Measurements from ENCODE around the gene KCNQ1.
A peak's percentile ranks its signal among the peaks of the same experiment; 100 is the strongest.

The KCNQ1 gene

GRCh38 chr11:2780850-2781407, 336.1 kb downstream of the KCNQ1 start:
- no peaks in the 10 kb centered on the region for H3K27me3 ChIP-seq (ENCODE audit: control insufficient read depth in 1 of 2, insufficient read depth in 2 of 2, low read length in 2 of 2)
- H3K9me3 ChIP-seq (ENCODE audit: control insufficient read depth in 2 of 2, low read length in 2 of 2): no peaks in the 10 kb centered on the region
- H3K9ac ChIP-seq (ENCODE audit: low read length in 2 of 2): no peak overlapping the region
- peaks cover 42% of the 10 kb centered on the region for H3K4me1 ChIP-seq (ENCODE audit: control insufficient read depth, insufficient read depth, low read length)
- H3K27ac ChIP-seq (ENCODE audit: low read length): peak overlapping the region; percentile 75
- no peak overlapping the region for H3K4me3 ChIP-seq (ENCODE audit: low read length in 2 of 2)
- H3K36me3 ChIP-seq (ENCODE audit: control insufficient read depth in 2 of 2, insufficient read depth in 2 of 2, low read length in 2 of 2): no peaks in the 10 kb centered on the region

GRCh38 chr11:2781408-2782274, 336.8 kb downstream of the KCNQ1 start:
- H3K36me3 ChIP-seq (ENCODE audit: control insufficient read depth in 2 of 2, insufficient read depth in 2 of 2, low read length in 2 of 2): no peaks in the 10 kb centered on the region
- no peak overlapping the region for H3K9ac ChIP-seq (ENCODE audit: low read length in 2 of 2)
- H3K9me3 ChIP-seq (ENCODE audit: control insufficient read depth in 2 of 2, low read length in 2 of 2): no peaks in the 10 kb centered on the region
- peaks cover 42% of the 10 kb centered on the region for H3K4me1 ChIP-seq (ENCODE audit: control insufficient read depth, insufficient read depth, low read length)
- no peaks in the 10 kb centered on the region for H3K27me3 ChIP-seq (ENCODE audit: control insufficient read depth in 1 of 2, insufficient read depth in 2 of 2, low read length in 2 of 2)
- peak overlapping the region; percentile 75 for H3K27ac ChIP-seq (ENCODE audit: low read length)
- no peak overlapping the region for H3K4me3 ChIP-seq (ENCODE audit: low read length in 2 of 2)

- H3K9ac ChIP-seq (ENCODE audit: low read length in 2 of 2): no peak overlapping the region
- no peaks in the 10 kb centered on the region for H3K9me3 ChIP-seq (ENCODE audit: control insufficient read depth in 2 of 2, low read length in 2 of 2)
- H3K4me1 ChIP-seq (ENCODE audit: control insufficient read depth, insufficient read depth, low read length): peaks cover 38% of the 10 kb centered on the region
- no peaks in the 10 kb centered on the region for H3K36me3 ChIP-seq (ENCODE audit: control insufficient read depth in 2 of 2, insufficient read depth in 2 of 2, low read length in 2 of 2)
- H3K27me3 ChIP-seq (ENCODE audit: control insufficient read depth in 1 of 2, insufficient read depth in 2 of 2, low read length in 2 of 2): no peaks in the 10 kb centered on the region
- H3K4me3 ChIP-seq (ENCODE audit: low read length in 2 of 2): no peak overlapping the region
- no peak overlapping the region for H3K27ac ChIP-seq (ENCODE audit: low read length)
These were observed 338.0 kb downstream of the KCNQ1 start for GRCh38 chr11:2782769-2783168.

GRCh38 chr11:2783536-2784082, 338.8 kb downstream of the KCNQ1 start:
- H3K27ac ChIP-seq (ENCODE audit: low read length): no peak overlapping the region
- no peaks in the 10 kb centered on the region for H3K9me3 ChIP-seq (ENCODE audit: control insufficient read depth in 2 of 2, low read length in 2 of 2)
- no peak overlapping the region for H3K9ac ChIP-seq (ENCODE audit: low read length in 2 of 2)
- no peak overlapping the region for H3K4me3 ChIP-seq (ENCODE audit: low read length in 2 of 2)
- no peaks in the 10 kb centered on the region for H3K36me3 ChIP-seq (ENCODE audit: control insufficient read depth in 2 of 2, insufficient read depth in 2 of 2, low read length in 2 of 2)
- peaks cover 33% of the 10 kb centered on the region for H3K4me1 ChIP-seq (ENCODE audit: control insufficient read depth, insufficient read depth, low read length)
- H3K27me3 ChIP-seq (ENCODE audit: control insufficient read depth in 1 of 2, insufficient read depth in 2 of 2, low read length in 2 of 2): no peaks in the 10 kb centered on the region

GRCh38 chr11:2787816-2788167, 343.0 kb downstream of the KCNQ1 start:
- no peaks in the 10 kb centered on the region for H3K36me3 ChIP-seq (ENCODE audit: control insufficient read depth in 2 of 2, insufficient read depth in 2 of 2, low read length in 2 of 2)
- H3K4me1 ChIP-seq (ENCODE audit: control insufficient read depth, insufficient read depth, low read length): peaks cover 20% of the 10 kb centered on the region
- no peak overlapping the region for H3K4me3 ChIP-seq (ENCODE audit: low read length in 2 of 2)
- no peak overlapping the region for H3K9ac ChIP-seq (ENCODE audit: low read length in 2 of 2)
- no peak overlapping the region for H3K27ac ChIP-seq (ENCODE audit: low read length)
- H3K9me3 ChIP-seq (ENCODE audit: control insufficient read depth in 2 of 2, low read length in 2 of 2): no peaks in the 10 kb centered on the region
- H3K27me3 ChIP-seq (ENCODE audit: control insufficient read depth in 1 of 2, insufficient read depth in 2 of 2, low read length in 2 of 2): no peaks in the 10 kb centered on the region

GRCh38 chr11:2788168-2789071, 343.6 kb downstream of the KCNQ1 start:
- H3K27ac ChIP-seq (ENCODE audit: low read length): no peak overlapping the region

GRCh38 chr11:2789331-2789730, 344.5 kb downstream of the KCNQ1 start:
- Histone ChIP-seq H3K4me3 (ENCODE audit: low read length in 2 of 2) (no peak overlapping the region), H3K9me3 (ENCODE audit: control insufficient read depth in 2 of 2, low read length in 2 of 2) (no peaks in the 10 kb centered on the region), H3K4me1 (ENCODE audit: control insufficient read depth, insufficient read depth, low read length) (peaks cover 20% of the 10 kb centered on the region), H3K27me3 (ENCODE audit: control insufficient read depth in 1 of 2, insufficient read depth in 2 of 2, low read length in 2 of 2) (no peaks in the 10 kb centered on the region), H3K27ac (ENCODE audit: low read length) (no peak overlapping the region), H3K36me3 (ENCODE audit: control insufficient read depth in 2 of 2, insufficient read depth in 2 of 2, low read length in 2 of 2) (no peaks in the 10 kb centered on the region), H3K9ac (ENCODE audit: low read length in 2 of 2) (no peak overlapping the region)

More at GRCh38 chr11:2788168-2789071, 343.6 kb downstream of the KCNQ1 start:
- Histone ChIP-seq H3K9me3 (ENCODE audit: control insufficient read depth in 2 of 2, low read length in 2 of 2) (no peaks in the 10 kb centered on the region), H3K36me3 (ENCODE audit: control insufficient read depth in 2 of 2, insufficient read depth in 2 of 2, low read length in 2 of 2) (no peaks in the 10 kb centered on the region), H3K4me3 (ENCODE audit: low read length in 2 of 2) (peak overlapping the region in 1 of 2 donors; percentile 54), H3K27me3 (ENCODE audit: control insufficient read depth in 1 of 2, insufficient read depth in 2 of 2, low read length in 2 of 2) (no peaks in the 10 kb centered on the region), H3K9ac (ENCODE audit: low read length in 2 of 2) (no peak overlapping the region), H3K4me1 (ENCODE audit: control insufficient read depth, insufficient read depth, low read length) (peaks cover 20% of the 10 kb centered on the region)

GRCh38 chr11:2789791-2790567, 345.2 kb downstream of the KCNQ1 start:
- H3K4me1 ChIP-seq (ENCODE audit: control insufficient read depth, insufficient read depth, low read length): peaks cover 20% of the 10 kb centered on the region
- H3K9ac ChIP-seq (ENCODE audit: low read length in 2 of 2): no peak overlapping the region
- H3K36me3 ChIP-seq (ENCODE audit: control insufficient read depth in 2 of 2, insufficient read depth in 2 of 2, low read length in 2 of 2): no peaks in the 10 kb centered on the region
- no peak overlapping the region for H3K27ac ChIP-seq (ENCODE audit: low read length)
- H3K9me3 ChIP-seq (ENCODE audit: control insufficient read depth in 2 of 2, low read length in 2 of 2): no peaks in the 10 kb centered on the region
- no peak overlapping the region for H3K4me3 ChIP-seq (ENCODE audit: low read length in 2 of 2)
- no peaks in the 10 kb centered on the region for H3K27me3 ChIP-seq (ENCODE audit: control insufficient read depth in 1 of 2, insufficient read depth in 2 of 2, low read length in 2 of 2)

GRCh38 chr11:2790568-2790921, 345.7 kb downstream of the KCNQ1 start:
- Histone ChIP-seq H3K4me3 (ENCODE audit: low read length in 2 of 2) (no peak overlapping the region), H3K27ac (ENCODE audit: low read length) (no peak overlapping the region), H3K9me3 (ENCODE audit: control insufficient read depth in 2 of 2, low read length in 2 of 2) (no peaks in the 10 kb centered on the region)

GRCh38 chr11:2791139-2791520, 346.3 kb downstream of the KCNQ1 start:
- Histone ChIP-seq H3K9ac (ENCODE audit: low read length in 2 of 2) (no peak overlapping the region), H3K4me3 (ENCODE audit: low read length in 2 of 2) (peak overlapping the region in 1 of 2 donors; percentile 71), H3K36me3 (ENCODE audit: control insufficient read depth in 2 of 2, insufficient read depth in 2 of 2, low read length in 2 of 2) (no peaks in the 10 kb centered on the region), H3K4me1 (ENCODE audit: control insufficient read depth, insufficient read depth, low read length) (peaks cover 20% of the 10 kb centered on the region), H3K9me3 (ENCODE audit: control insufficient read depth in 2 of 2, low read length in 2 of 2) (no peaks in the 10 kb centered on the region), H3K27ac (ENCODE audit: low read length) (no peak overlapping the region), H3K27me3 (ENCODE audit: control insufficient read depth in 1 of 2, insufficient read depth in 2 of 2, low read length in 2 of 2) (no peaks in the 10 kb centered on the region)

More at GRCh38 chr11:2790568-2790921, 345.7 kb downstream of the KCNQ1 start:
- no peak overlapping the region for H3K9ac ChIP-seq (ENCODE audit: low read length in 2 of 2)
- H3K36me3 ChIP-seq (ENCODE audit: control insufficient read depth in 2 of 2, insufficient read depth in 2 of 2, low read length in 2 of 2): no peaks in the 10 kb centered on the region
- H3K27me3 ChIP-seq (ENCODE audit: control insufficient read depth in 1 of 2, insufficient read depth in 2 of 2, low read length in 2 of 2): no peaks in the 10 kb centered on the region
- peaks cover 20% of the 10 kb centered on the region for H3K4me1 ChIP-seq (ENCODE audit: control insufficient read depth, insufficient read depth, low read length)
